KBM-7 (cell line): ENCODE measurements around the gene PCSK4.
"Not testable (repeated sequence)": the region's sequence is repeated elsewhere in the genome, so short reads cannot be mapped to it uniquely, and the experiment has no call there.

ENCODE experiments used
- DNase-seq: peaks from one replicate; pipeline ENCODE4 v3.0.0-alpha.2; 2015
- in situ Hi-C: fragments of 300-500 bp; cut with MboI; formaldehyde crosslinking; loops from 2 replicates; pipeline ENCODE4 v1.14.3; 2020; ENCODE audit warnings: low sequenced_read_pairs, low pct_unique_long_range_greater_than_20kb, mixed read lengths

PCSK4 gene

GRCh38 chr19:1490311-1491113 is at the start of gene PCSK4:
Gene PCSK4 (minus strand): TSS chr19:1490350. CDS start chr19:1490346, 4 bp downstream.
- peak; percentile 98 for DNase-seq
- in situ Hi-C loops: no loop called here

- in situ Hi-C loops, DNase-seq: not testable (repeated sequence)
Measured at GRCh38 chr19:1539749-1540148, 49.6 kb upstream of the PCSK4 start.

- in situ Hi-C loops: no loop called here
- DNase-seq: no peak
Measured at GRCh38 chr19:1538978-1539377, 48.8 kb upstream of the PCSK4 start.

GRCh38 chr19:1535699-1536098 is 45.5 kb upstream of the PCSK4 start:
- in situ Hi-C loops, DNase-seq: not testable (repeated sequence)

GRCh38 chr19:1534972-1535371 is 44.8 kb upstream of the PCSK4 start:
- in situ Hi-C loops: no loop called here
- DNase-seq: no peak

- DNase-seq: no peak
- in situ Hi-C loops: no loop called here
Measured at GRCh38 chr19:1533510-1534150, 43.5 kb upstream of the PCSK4 start.

- in situ Hi-C loops: no loop called here
- no peak for DNase-seq
Measured at GRCh38 chr19:1532003-1532402, 41.9 kb upstream of the PCSK4 start.

GRCh38 chr19:1531587-1531986 is 41.4 kb upstream of the PCSK4 start:
- DNase-seq: no peak
- in situ Hi-C loops: no loop called here

- DNase-seq, in situ Hi-C loops: not testable (repeated sequence)
Measured at GRCh38 chr19:1530856-1531255, 40.7 kb upstream of the PCSK4 start.

GRCh38 chr19:1529430-1529816 is 39.3 kb upstream of the PCSK4 start:
- no peak for DNase-seq
- in situ Hi-C loops: no loop called here

GRCh38 chr19:1528596-1529429 is 38.7 kb upstream of the PCSK4 start:
- in situ Hi-C loops: no loop called here
- no peak for DNase-seq

- in situ Hi-C loops: no loop called here
- DNase-seq: no peak
Measured at GRCh38 chr19:1527650-1528309, 37.6 kb upstream of the PCSK4 start.

GRCh38 chr19:1526979-1527649 is 37.0 kb upstream of the PCSK4 start:
- in situ Hi-C loops: no loop called here
- no peak for DNase-seq

GRCh38 chr19:1526066-1526778 is 36.1 kb upstream of the PCSK4 start:
- in situ Hi-C loops: no loop called here
- no peak for DNase-seq

GRCh38 chr19:1525343-1525742 is 35.2 kb upstream of the PCSK4 start:
- no peak for DNase-seq
- in situ Hi-C loops: no loop called here

GRCh38 chr19:1524972-1525325 is 34.8 kb upstream of the PCSK4 start:
- in situ Hi-C loops: no loop called here
- DNase-seq: no peak

- in situ Hi-C loops: no loop called here
- DNase-seq: no peak
Measured at GRCh38 chr19:1524287-1524971, 34.3 kb upstream of the PCSK4 start.
